Gastroesophageal sphincter (tissue), 4 donors: Measurements from ENCODE around the gene DACT2. TPM values are rescaled to one million over a fixed set of nuclear protein-coding genes. Genes with fewer than 3 reads are reported as not detected.

ENCODE experiments used
- ATAC-seq: fragments of 150-250 bp; one replicate; pipeline ENCODE4 v1.9.1; 2016; ENCODE audit warnings: mild to moderate bottlenecking, moderate library complexity
- H3K27ac ChIP-seq, 4 donors: fragments of 200-600 bp; sonication (generic) in 3 of 4; 1 replicate in 3 of 4; 2 replicates in 1 of 4; pipeline ENCODE4 v1.5.1; 2016 to 2019
- H3K27me3 ChIP-seq: fragments of 200-600 bp; sonication (generic); one replicate; pipeline ENCODE4 v1.5.1; 2019
- H3K36me3 ChIP-seq, 2 donors: fragments of 200-600 bp; sonication (generic); one replicate each; pipeline ENCODE4 v1.5.1; 2019; ENCODE audit warnings: control low read depth in 1 of 2
- H3K4me1 ChIP-seq, 3 donors: fragments of 200-600 bp; sonication (generic); 1 replicate in 2 of 3; 2 replicates in 1 of 3; pipeline ENCODE4 v1.5.1; 2016 to 2019; ENCODE audit warnings: control low read depth in 2 of 3
- H3K4me3 ChIP-seq, 2 donors: fragments of 200-600 bp; sonication (generic); one replicate each; pipeline ENCODE4 v1.5.1; 2019; ENCODE audit warnings: mild to moderate bottlenecking in 1 of 2, moderate library complexity in 1 of 2
- H3K9me3 ChIP-seq, 3 donors: fragments of 200-600 bp; sonication (generic); one replicate each; pipeline ENCODE4 v1.5.1; 2017 to 2019; ENCODE audit warnings: control low read depth in 2 of 3
- CTCF ChIP-seq, 4 experiments: fragments of 200-600 bp in 2 of 4; fragments of 450-650 bp in 2 of 4; sonication (generic) in 1 of 4; IDR thresholded peaks; one replicate each; pipeline ENCODE4 v1.5.1; 2017 to 2019; ENCODE audit warnings: antibody characterized with exemption in 4 of 4, mild to moderate bottlenecking in 2 of 4, moderate library complexity in 2 of 4
- EP300 ChIP-seq: sonication (generic); formaldehyde crosslinking; IDR thresholded peaks from one replicate; pipeline ENCODE4 v1.6.1; 2017; ENCODE audit warnings: antibody characterized with exemption, mild to moderate bottlenecking
- POLR2A ChIP-seq, 2 donors: fragments of 450-650 bp; IDR thresholded peaks; one replicate each; pipeline ENCODE4 v1.6.1; 2017; ENCODE audit warnings: antibody characterized with exemption in 2 of 2, mild to moderate bottlenecking in 2 of 2, moderate library complexity in 1 of 2
- POLR2AphosphoS5 ChIP-seq: sonication (generic); formaldehyde crosslinking; IDR thresholded peaks from one replicate; pipeline ENCODE4 v1.6.1; 2017; ENCODE audit warnings: antibody characterized with exemption
- WGBS, 2 donors: methylation state at CpG; one replicate each; pipeline ENCODE4 v1.1.5; 2018; ENCODE audit warnings: low coverage in 1 of 2; 5-methylcytosine and 5-hydroxymethylcytosine counted together
- total RNA-seq, 4 donors: library from RNA; depleted of rRNA; stranded (reverse); fragments of >200 nt; gene quantifications; one replicate each; pipeline ENCODE4 v1.1.0, GENCODE V29; 2016

The DACT2 gene
- total RNA-seq, 4 donors from 2014 or later = 0.54 to 4.3 (median 1.5) TPM

DNA sequence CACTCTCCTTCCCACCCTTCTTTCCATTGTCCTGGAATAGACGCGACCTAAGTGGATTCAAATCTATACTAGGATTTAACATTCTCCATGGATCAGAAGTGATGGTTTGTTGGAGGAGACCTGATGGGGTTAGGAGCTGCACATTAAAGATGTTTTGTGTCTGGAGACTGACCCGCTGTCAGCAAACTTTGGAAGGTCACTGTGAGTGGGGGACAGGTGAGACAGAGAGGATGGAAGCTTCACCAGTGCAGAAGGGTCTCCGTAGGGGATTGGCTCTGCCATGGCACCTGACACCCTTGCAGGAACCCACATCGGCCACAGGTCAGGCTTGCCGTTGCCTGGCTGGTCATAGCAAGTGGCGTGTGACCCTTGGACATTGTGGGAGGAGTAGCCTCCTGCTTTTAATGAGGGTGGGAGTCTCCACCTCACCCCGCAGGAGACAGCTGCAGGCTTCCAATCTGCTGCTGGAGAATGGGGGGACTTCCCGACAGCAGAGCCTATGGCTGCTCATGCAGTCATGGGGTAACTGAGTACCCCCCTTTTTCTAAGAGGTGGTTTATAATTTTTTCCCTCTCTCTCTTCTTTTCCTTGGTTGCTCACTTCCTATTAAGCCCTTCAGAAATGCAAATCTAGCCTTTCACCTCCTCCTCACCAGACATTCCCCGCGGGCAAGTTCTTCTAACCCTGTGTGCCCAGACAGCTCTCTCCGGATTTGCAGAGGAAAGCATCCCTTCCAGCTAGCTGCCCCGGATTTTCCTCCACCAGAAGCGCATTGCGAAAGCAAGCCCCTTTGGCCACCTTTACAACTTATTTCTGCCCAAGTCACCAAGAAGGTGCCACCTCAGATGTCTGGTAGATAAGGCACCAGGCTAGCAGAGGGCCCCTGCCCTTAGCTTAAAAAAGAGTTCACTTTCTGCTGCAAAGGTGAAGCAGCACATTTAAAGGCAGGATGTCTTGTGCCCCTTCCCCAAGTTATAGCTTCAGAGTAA is 53.5 kb downstream of the DACT2 start:
- WGBS, 2 donors = 79 to 100% methylated on average over 1 to 10 of the region's 15 CpGs
- no peak for TF ChIP-seq POLR2A (IDR thresholded peaks at IDR 0.05)
- no peak for TF ChIP-seq EP300
- no peak for TF ChIP-seq POLR2AphosphoS5
- no peak for TF ChIP-seq CTCF (IDR thresholded peaks at IDR 0.05)
- no peak for ATAC-seq

GRCh38 chr6:168265394-168265793 is 54.2 kb downstream of the DACT2 start:
- ATAC-seq = no peak
- Histone ChIP-seq H3K4me1 (no peaks in the 10 kb centered on the region), H3K36me3 (no peaks in the 10 kb centered on the region), H3K27ac (no peak overlapping the region), H3K27me3 (peaks cover 23% of the 10 kb centered on the region), H3K4me3 (no peak overlapping the region), H3K9me3 (no peaks in the 10 kb centered on the region)
- no peak for TF ChIP-seq EP300
- TF ChIP-seq POLR2A (IDR thresholded peaks at IDR 0.05) = no peak
- TF ChIP-seq POLR2AphosphoS5 = no peak
- no peak for TF ChIP-seq CTCF (IDR thresholded peaks at IDR 0.05)
- WGBS, 2 donors = 70 to 93% methylated on average over 4 to 5 of the region's 15 CpGs

More for the DNA sequence above, 53.5 kb downstream of the DACT2 start:
- Histone ChIP-seq H3K27ac (no peak overlapping the region), H3K9me3 (no peaks in the 10 kb centered on the region), H3K4me3 (no peak overlapping the region), H3K27me3 (peaks cover 18% of the 10 kb centered on the region), H3K4me1 (no peaks in the 10 kb centered on the region), H3K36me3 (no peaks in the 10 kb centered on the region)

GRCh38 chr6:168264593-168265335 is 54.8 kb downstream of the DACT2 start:
- 46 to 67% methylated on average over 8 to 14 of the region's 19 CpGs for WGBS, 2 donors
- H3K27ac ChIP-seq = no peak overlapping the region

GRCh38 chr6:168263351-168263905 is 56.1 kb downstream of the DACT2 start:
- WGBS, 2 donors = 92% methylated on average over 4 of the region's 28 CpGs; no CpG with 5 or more reads in 1 of the 2 donors
- Histone ChIP-seq H3K9me3 (no peaks in the 10 kb centered on the region), H3K27ac (no peak overlapping the region), H3K4me3 (no peak overlapping the region), H3K4me1 (no peaks in the 10 kb centered on the region), H3K27me3 (peaks cover 30% of the 10 kb centered on the region), H3K36me3 (no peaks in the 10 kb centered on the region)
- no peak for ATAC-seq
- TF ChIP-seq POLR2A (IDR thresholded peaks at IDR 0.05) = no peak
- no peak for TF ChIP-seq CTCF (IDR thresholded peaks at IDR 0.05)

More at GRCh38 chr6:168264593-168265335, 54.8 kb downstream of the DACT2 start:
- H3K27me3 ChIP-seq = peaks cover 25% of the 10 kb centered on the region
- no peak for ATAC-seq
- H3K4me1 ChIP-seq = no peaks in the 10 kb centered on the region
- no peaks in the 10 kb centered on the region for H3K9me3 ChIP-seq
- no peaks in the 10 kb centered on the region for H3K36me3 ChIP-seq
- TF ChIP-seq EP300 = no peak
- TF ChIP-seq POLR2AphosphoS5 = no peak
- TF ChIP-seq POLR2A (IDR thresholded peaks at IDR 0.05) = no peak
- no peak for TF ChIP-seq CTCF (IDR thresholded peaks at IDR 0.05)
- no peak overlapping the region for H3K4me3 ChIP-seq
